T follicular helper cell (primary cell): ENCODE data around the gene DGKG.

Source experiments
- DNase-seq: peaks from one replicate; pipeline ENCODE4 v3.0.0-alpha.2; 2020; ENCODE audit warnings: low read depth

DGKG gene

DNA sequence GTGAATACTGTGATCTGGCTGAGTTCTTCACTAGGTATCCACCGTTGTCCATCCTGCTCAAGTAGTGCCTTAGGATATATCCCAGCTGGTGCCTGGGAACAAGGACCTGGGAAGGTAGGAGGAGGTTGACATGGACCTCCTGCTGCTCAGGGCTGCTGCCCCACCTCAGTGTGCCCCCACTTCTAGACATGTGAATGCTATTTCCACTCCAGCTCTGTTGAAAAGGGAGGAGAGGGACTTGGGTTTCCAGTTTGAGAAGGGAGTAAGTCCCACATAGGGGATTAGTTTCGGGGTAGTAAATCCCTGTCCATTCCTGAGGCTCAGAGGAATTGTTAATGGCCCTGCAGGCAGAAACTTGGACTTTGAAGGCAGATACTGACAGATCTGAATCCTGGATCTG, 220.2 kb downstream of the DGKG start:
- DNase-seq: no peak

DNA sequence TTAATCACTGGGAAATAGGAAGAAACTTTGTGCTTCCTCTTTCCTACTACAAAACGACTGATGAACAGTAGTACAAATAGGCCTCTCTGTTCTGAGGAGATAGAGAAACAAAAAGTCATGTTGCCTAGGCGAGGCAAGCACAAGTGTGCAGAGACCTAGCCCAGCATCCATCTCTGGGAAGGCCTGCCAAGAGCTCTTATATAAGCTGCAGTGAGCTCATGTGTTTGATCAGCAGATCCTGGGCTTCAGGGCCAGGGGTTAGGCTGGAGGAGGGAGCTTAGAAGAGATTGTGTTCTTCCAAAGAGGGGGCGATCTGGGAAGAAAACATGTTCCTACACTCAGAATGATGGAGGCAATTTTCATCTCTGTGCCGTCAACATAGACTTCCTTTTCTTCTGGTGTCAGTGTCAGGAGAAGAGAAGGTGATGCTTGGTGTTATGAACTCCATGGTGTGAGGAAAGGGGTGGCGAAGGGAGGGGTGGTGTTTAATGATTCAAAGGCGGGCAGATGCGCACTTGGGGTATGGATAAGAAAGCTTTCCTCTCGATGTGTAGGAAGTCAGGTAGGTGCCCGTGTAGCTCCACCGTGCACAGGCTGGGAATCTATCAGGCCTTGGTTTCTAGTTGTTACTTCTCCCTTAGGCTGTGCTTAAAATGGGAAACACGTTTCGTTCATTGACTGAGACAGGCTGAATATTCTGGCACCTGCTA, 223.6 kb downstream of the DGKG start:
- no peak for DNase-seq

DNA sequence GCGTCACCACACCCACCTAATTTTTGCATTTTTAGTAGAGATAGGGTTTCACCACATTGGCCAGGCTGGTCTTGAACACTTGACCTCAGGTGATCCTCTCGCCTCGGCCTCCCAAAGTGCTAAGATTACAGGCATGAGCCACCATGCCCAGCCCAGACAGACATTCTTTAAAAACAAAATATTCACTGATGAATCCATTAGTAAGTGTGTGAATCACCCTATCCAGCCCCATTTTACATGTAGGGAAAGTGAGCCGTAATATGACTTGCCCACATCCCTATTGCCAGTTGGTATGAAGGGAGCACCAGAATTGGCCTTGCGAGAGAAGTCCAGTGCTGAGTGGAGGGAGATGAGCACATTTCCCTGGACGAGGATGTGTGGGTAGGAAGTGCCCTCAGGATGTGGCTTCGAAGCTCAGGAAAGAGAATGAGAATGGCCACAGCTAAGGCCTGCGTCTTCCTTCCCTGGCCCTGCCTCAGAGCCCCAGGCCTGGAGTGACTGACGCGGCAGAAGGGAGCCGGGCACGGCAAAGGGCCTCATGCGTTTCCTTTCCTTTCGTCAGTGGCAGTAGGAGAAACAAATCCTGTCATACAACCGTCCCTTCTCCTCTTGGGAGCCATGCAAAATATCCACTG, 224.9 kb downstream of the DGKG start:
- no peak for DNase-seq

DNA sequence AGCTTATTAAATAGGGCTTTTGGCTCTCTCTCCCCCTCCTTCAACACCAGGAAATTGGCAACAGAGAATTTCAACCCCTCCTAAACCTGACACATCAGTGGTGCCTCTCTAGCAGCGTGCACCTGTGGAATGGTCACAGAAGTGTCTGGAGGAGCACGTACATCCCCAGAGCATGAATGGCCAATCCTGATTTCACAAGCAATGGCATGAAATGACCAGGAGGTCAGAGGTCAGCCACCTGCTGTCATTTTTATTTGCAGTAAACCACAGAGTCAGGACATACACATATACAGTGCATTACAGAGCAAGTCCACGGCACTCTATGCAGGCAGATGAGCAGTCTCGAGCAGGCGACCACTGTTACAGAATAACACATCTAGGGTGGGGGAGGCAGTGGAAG, 228.1 kb downstream of the DGKG start:
- DNase-seq: no peak

DNA sequence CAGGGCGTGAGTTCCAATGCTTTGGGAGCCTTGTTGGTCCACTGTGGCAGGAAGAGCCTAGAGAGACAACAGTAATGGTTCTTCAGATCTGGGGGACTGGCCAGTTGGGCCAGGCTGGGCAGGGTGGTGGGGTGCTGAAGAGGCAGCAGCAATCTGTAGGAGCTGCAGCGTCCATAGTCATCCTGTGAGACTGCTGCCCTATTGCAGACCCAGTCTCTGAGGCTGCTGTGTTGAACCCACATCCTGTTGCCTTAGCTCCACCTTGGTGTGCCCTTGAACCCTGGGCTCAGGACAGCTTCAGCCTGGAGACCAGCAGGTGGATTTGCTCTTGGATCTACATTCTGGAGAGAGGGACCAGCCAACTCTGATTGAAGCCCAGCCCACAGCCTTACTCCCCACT, 229.5 kb downstream of the DGKG start:
- no peak for DNase-seq

DNA sequence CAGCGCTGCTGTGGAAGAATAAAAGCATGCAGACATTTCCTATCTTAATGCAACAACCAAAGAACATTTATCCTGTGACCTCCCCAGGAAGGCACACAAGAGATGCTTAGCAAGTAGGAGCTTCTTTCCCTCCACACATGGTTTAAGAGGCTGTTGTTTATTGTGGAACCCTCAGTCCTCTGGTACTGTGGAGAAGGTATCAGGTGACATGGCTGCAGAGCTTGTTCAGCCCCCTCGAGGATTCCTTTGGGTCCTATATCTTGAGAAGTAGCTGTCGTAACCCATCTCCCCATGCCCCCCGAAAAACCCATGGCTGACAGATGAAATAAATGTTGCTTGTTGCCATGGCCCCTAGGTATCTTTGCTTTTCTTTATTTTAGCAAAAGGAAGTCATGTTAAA, 232.8 kb downstream of the DGKG start:
- DNase-seq: no peak

DNA sequence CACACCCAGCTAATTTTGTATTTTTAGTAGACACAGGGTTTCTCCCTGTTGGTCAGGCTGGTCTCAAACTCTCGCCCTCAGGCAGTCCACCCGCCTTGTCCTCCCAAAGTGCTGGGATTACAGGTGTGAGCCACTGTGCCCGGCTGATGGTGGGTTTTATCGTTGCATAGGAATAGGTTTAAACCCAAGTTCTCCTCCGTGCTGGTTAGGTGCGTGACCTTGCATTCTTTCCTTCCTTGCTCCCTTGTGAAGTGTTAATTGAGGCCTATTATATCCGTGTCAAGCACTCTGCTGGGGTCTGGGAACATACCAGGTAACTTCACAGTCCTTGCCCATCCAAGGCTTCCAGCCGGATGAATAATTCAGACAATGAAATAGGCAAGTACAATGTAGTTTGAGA, 233.9 kb downstream of the DGKG start:
- no peak for DNase-seq

DNA sequence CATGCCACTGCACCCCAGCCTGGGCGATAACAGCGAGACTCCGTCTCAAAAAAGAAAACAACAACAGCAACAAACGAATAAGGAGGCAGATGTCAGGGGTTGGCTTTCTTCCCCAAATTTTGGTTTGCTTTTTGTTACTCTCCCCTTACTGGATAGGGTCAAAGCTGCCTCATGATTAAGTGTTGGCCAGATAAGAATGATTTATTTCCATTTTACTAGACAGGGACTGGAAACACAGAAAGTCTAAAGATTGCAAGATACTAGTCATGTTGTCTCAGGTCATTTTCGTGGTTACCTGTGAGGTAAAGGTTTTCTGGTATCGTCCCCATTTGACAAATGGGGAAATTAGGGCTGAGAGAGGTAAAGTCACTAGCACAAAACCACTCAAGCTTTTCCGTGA, 234.6 kb downstream of the DGKG start:
- DNase-seq: no peak

DNA sequence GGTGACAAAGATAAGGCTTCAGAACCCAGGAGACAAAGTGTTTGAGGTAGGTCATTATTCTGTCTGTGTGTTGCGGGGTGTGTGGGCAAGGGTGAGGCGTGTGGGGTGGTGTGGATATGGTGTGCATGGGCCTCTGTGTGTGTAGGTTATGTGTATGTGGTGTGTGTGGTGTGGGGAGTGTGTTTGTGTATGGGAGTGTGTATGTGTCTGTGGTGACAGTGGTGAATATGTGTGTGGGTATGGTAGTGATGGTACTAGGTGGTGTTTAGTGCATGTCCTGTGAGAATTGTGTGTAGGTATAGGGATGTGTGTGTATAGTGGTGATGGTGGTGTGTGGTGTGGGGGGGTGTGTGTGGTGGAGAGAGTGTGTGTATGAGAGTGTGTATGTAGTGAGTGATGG, 236.9 kb downstream of the DGKG start:
- DNase-seq: no peak

DNA sequence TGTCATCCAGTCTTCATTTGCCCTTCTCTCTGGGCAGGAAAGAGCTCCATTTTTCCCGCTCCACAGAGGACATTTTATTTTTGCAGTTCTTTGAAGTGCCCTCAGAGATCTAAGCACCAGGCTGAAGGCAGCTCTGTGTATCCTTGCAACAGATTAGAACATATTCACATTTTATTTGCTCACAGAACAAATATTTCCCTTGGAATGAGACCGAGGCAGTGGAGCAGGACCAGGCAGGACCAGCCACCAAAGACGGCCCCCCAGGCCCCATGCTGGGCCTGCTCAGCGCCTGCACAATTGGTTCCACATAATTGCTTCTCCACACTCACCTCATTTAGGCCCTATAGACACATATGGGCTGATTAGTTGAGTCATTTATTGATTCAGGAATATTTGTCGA, 237.4 kb downstream of the DGKG start:
- DNase-seq: no peak

DNA sequence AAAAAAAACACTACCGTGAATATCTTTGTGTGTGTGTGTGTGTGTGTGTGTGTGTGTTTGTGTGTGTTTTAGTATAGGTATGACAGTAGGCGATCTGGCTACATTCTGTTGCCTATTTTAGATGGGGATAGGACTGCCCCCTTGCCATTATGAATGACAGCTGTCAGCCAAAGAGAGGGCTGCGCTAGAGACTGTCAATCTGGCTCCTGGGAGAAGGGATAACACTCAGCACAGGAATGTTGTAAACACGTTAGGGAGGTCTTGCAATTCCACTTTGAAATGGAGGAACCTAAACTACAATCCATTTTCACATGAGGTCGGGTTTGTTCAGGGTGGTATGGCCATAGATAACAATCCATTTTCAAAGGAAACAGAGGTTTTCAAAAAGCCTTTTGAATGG, 239.0 kb downstream of the DGKG start:
- no peak for DNase-seq

DNA sequence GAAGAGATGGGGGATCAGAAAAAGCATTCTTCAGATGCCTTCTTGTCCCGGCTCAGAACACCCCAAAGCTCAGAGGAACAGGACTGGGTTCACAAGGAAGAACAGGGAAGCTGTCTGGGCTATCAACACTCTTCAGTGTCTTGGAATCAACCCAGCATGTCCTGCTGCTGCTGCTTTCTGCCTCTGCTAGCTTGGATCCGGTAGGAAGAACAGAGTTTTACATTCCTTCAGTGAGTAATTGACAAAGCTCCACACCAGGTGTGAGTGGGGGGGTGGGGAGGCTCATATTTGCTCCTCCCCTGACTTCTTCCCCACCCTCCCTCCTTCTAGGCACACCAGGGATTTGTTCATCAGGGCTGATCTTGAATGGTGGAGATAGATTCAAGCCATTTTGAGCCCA, 240.1 kb downstream of the DGKG start:
- no peak for DNase-seq

DNA sequence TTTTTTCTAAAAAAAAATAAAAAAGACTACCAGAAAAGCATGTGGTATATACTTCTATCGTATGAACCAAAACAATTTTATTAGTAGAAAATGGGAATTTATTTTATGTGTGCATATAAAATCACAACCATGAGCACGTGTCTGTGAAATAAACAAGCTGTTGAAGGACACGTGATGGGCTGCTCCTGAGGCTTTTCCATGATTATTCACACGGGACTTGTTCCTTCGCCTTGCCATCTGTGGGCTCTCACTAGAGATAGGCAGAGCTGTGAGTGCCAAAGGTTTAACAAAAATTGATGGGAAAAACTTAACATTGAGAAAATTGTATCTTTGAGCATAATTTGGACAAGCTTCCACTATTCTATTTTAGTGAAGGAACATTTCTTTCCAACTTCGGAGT, 240.8 kb downstream of the DGKG start:
- no peak for DNase-seq

DNA sequence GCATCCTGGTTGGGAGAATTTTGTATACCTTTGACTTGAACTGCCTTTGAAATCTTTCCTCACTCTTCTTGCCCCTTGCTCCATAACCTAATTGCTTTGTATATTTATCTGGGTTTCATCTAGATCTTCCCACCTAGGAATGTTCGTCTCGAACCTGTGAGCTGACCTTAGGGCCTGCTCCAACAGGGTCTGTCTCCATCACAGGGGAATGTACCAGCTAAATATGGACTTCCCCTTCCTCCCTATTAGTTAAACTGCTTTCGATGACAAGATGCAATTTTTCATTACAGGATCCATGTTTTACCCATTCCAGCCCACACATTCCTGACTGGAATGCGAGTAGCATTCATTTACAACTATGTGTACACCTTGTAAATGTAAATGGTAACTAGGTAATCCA, 242.5 kb downstream of the DGKG start:
- DNase-seq: no peak

DNA sequence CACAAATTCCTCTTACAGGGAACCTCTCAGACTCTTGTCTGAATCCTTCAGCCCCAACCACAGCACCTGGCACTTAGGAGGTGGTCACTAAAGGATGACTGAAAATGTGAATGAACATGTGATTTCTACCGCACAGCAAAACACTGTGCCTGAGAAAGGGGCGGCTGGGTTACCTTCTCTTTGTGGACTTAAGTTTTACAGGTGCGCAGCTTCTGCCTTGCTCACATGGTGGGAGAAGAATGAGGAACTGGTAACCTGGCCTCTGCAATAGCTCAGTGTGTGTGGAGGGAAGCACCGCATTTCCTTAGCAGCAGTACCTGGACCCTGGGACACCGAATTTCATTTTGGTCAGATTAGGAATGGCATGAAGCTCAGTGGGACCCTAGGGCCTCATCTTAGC, 243.3 kb downstream of the DGKG start:
- no peak for DNase-seq

DNA sequence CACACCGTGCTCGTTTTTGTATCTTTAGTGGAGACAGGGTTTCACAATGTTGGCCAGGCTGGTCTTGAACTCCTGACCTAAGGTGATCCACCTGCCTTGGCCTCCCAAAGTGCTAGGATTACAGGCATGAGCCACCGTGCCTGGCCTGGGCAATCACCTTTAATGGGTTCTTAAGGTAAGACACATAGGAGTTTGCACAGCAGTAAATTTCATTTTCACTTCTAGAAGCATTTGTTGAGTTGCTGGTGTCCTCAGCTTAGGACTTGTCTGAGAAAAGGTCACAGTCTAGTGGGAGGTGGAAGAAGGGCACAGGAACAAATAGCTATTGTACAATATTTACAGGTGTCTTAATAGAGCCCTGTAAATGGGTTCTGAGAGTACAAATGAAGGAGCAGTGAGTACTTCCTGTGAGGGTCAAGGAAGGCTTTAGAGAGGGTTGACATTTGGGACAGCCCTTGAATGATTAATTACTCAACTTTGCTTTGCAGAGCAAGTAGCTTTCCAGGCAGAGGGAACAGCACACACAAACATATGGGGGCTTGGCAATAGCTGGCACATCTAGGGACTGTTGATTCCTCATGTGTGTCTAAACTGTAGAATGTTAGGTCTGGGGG, 244.4 kb downstream of the DGKG start:
- no peak for DNase-seq

DNA sequence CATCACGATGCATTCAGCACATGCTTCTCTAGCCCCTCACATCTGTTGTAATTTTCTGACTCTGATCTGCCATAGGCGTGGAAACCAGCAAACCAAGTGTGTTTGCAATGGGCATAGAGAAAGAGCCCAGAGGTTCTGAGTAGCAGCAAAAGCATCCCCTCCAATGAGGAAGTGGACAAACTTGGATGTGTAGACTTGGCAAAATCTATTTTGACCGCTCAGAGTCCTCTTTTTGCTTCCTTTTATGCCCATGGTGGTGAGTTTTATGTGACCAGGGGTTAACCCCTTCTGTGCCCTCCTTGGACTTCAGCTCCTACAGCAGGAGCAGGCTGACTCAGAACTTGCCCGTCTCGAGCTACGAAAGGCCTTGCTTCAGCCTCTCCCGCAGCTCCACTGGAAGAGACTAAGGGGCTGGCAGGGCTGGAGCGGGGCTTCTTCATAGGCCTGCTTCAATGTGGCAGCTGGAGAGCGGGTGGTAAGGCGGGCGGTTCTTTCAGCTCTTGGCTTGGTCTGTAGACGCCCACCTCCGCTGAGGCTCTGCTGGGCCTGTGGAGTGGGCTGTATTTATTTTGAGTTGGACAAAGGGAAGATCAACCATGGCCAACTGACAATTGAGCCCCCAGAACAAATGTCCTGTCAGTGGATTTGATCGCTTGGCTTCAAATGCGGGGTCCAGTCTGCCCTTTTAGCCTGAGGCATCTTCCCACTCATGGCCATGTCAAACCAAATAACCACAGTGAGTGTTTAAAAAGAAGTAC, 246.6 kb downstream of the DGKG start:
- DNase-seq: no peak

DNA sequence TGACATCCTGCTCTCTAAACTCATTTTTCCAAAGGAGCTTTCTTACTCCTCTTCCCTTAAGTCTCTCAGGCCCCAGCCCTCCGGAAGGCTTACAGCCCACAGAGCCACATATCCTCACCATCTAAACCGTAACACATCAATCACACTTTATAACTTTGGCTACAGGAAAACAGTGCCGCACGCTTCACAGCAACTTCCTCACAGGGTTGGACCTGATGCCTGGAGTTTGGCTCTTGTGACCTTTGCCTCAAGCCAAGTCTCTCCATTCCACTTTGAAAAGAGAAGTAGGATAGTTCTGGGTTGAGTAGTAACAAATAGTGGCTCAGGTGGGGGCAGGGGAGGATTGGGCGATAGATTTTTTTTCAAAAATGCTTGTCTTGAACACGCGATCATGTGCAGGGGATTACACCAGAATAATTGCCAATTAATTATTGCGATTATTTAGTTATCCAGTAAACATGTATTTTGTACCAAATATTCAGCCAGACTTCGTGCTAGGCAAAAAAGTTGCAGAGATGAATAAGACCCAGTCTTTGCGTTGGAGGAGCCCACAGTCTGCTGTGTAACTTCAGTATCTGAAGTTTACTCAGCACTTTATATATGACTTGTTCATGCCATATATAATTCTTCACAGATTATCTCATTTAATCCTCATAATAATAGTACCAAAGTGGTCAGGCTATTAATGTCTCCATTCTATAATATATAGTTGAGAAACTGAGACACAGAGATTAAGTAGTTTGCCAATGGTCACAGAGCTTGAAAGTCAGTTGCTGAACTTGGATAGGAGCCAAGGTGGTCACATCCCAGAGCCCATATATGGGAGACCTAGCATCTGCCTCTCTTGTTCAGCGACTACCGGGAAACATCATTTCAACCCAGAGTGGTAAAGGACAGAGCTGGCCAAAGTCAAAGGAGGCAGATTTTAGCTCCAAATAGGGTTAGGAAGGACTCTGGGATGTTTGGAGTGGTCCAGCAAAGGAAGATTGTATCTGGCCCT, 250.8 kb downstream of the DGKG start:
- DNase-seq: no peak

DNA sequence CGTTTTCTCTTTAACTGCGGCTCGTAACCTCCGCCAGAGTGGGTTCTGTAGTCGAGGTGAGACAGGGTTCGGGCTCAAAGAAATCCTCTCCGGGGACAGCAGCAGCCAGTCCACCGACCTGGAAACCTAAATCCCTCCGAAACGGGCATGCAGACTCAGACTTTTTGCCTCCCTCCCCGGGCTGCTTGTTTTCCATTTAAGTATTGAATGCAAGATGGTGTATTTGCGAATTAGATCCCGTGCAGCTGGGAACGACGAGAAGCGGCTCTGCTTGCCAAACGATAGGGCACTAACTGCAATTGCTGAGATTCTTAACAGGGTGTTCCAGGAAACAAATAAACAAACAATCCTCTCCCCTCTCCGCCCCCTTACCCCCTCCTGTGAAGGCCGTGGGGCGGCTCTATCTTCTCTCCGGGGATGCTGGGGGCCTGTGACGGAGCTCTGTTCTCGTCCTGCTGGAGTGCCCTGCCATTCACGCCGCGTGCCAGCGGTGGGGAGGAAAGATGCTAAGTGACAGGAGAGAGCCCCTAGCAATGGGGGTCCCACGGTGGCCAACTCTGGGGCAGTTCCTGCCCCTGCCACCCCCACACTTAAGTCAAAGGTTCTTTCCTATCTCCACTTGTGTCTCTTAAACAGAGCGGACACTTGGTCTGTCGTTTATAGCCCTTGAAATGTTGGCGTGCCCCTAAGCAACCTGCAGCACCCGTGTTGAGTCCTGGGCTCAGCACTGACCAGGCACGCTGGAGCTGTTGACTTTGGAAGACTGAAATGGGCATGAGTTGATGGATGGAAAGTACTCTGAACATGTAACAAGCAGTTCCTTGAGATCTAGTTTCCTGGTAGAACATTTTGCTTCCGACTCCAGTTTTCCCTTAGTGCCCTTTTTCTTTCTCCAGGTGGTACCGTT, 251.9 kb downstream of the DGKG start:
- DNase-seq: no peak
